ENCODE measurements around the gene MAP2K5.

Gene MAP2K5

GRCh38 chr15:67731112-67731721 lies 188.7 kb downstream of the MAP2K5 start:
- DNase-seq: no peak

GRCh38 chr15:67732164-67732563 lies 189.7 kb downstream of the MAP2K5 start:
- DNase-seq: no peak

GRCh38 chr15:67732671-67733374 lies 190.3 kb downstream of the MAP2K5 start:
- no peak for DNase-seq

- DNase-seq: no peak
These were observed 193.4 kb downstream of the MAP2K5 start for GRCh38 chr15:67735896-67736295.

GRCh38 chr15:67736810-67737209 lies 194.3 kb downstream of the MAP2K5 start:
- no peak for DNase-seq

GRCh38 chr15:67738056-67738455 lies 195.6 kb downstream of the MAP2K5 start:
- DNase-seq: no peak

GRCh38 chr15:67740405-67740804 lies 197.9 kb downstream of the MAP2K5 start:
- no peak for DNase-seq

GRCh38 chr15:67741308-67741707 lies 198.8 kb downstream of the MAP2K5 start:
- DNase-seq: no peak

GRCh38 chr15:67743558-67743957 lies 201.1 kb downstream of the MAP2K5 start:
- DNase-seq: no peak

GRCh38 chr15:67744331-67745072 lies 202.0 kb downstream of the MAP2K5 start:
- DNase-seq: no peak

GRCh38 chr15:67745073-67746006 lies 202.8 kb downstream of the MAP2K5 start:
- DNase-seq: no peak

- no peak for DNase-seq
These were observed 203.5 kb downstream of the MAP2K5 start for GRCh38 chr15:67746022-67746421.

GRCh38 chr15:67746450-67746849 lies 203.9 kb downstream of the MAP2K5 start:
- no peak for DNase-seq

- no peak for DNase-seq
These were observed 205.4 kb downstream of the MAP2K5 start for GRCh38 chr15:67747921-67748320.

GRCh38 chr15:67750371-67750770 lies 207.9 kb downstream of the MAP2K5 start:
- DNase-seq: no peak

GRCh38 chr15:67753891-67754290 lies 211.4 kb downstream of the MAP2K5 start:
- DNase-seq: no peak

GRCh38 chr15:67755264-67755663 lies 212.8 kb downstream of the MAP2K5 start:
- no peak for DNase-seq

- DNase-seq: no peak
These were observed 213.4 kb downstream of the MAP2K5 start for GRCh38 chr15:67755936-67756335.

- no peak for DNase-seq
These were observed 216.3 kb downstream of the MAP2K5 start for GRCh38 chr15:67758619-67759300.

- DNase-seq: no peak
These were observed 218.4 kb downstream of the MAP2K5 start for GRCh38 chr15:67760901-67761300.

GRCh38 chr15:67761343-67761742 lies 218.8 kb downstream of the MAP2K5 start:
- DNase-seq: no peak

Measured in NCI-H1694 (cell line).